ENCODE data around the gene CCDC137. TPM values are rescaled to one million over a fixed set of nuclear protein-coding genes. Genes with fewer than 3 reads are reported as not detected.

Gene CCDC137
- total RNA-seq, 1 donor from 2014 or later, result 22.4 TPM

DNA sequence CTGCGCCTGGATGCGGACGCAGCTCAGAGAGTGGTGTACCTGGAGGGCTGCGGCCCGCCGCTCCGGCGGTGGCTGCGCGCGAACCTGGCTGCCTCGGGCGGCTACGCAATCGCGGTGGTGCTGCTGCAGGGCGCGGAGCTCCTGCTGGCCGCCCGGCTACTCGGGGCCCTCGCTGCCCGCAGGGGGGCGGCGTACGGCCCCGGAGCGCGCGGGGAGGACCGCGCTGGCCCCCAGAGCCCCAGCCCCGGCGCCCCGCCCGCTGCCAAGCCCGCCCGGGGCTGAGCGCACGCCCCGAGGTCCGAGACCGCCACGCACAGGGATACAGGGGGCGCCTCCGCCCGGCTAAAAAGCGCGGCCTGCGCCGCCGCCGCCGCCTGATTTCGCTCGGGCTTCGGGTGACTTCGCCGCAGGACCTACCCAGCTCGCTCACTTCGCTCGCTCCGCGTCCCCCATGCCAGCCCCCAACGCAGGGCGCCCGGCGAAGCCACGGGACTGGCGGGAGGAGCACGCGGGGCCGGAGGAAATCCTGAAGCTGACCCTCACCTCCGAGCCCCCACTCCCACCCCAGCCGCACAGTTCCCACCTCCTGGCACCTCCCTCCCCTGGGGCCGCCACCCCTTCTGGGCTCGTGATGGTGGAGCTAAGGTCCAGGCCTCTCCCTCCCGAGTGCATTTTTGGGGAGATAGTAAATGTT lies 18.4 kb upstream of the CCDC137 start:
- Mint-ChIP-seq H3K9me3 (peaks cover 3% of the 10 kb centered on the region), H3K4me1 (peaks cover 5% of the 10 kb centered on the region), H3K4me3 (peak overlapping the region; percentile 35), H3K27ac (no peak overlapping the region), H3K36me3 (no peaks in the 10 kb centered on the region), H3K27me3 (ENCODE audit: insufficient read depth, low read depth) (peaks cover 24% of the 10 kb centered on the region)
- TF ChIP-seq EZH2 (IDR thresholded peaks at IDR 0.05) (no peak), EZH2phosphoT487 (IDR thresholded peaks at IDR 0.05) (no peak)
- TF ChIP-seq, protein P1, sequence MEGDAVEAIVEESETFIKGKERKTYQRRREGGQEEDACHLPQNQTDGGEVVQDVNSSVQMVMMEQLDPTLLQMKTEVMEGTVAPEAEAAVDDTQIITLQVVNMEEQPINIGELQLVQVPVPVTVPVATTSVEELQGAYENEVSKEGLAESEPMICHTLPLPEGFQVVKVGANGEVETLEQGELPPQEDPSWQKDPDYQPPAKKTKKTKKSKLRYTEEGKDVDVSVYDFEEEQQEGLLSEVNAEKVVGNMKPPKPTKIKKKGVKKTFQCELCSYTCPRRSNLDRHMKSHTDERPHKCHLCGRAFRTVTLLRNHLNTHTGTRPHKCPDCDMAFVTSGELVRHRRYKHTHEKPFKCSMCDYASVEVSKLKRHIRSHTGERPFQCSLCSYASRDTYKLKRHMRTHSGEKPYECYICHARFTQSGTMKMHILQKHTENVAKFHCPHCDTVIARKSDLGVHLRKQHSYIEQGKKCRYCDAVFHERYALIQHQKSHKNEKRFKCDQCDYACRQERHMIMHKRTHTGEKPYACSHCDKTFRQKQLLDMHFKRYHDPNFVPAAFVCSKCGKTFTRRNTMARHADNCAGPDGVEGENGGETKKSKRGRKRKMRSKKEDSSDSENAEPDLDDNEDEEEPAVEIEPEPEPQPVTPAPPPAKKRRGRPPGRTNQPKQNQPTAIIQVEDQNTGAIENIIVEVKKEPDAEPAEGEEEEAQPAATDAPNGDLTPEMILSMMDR (IDR thresholded peaks at IDR 0.05), result no peak
- no peaks in the 10 kb centered on the region for H4K20me1 ChIP-seq (ENCODE audit: low read depth)
- H2AFZ ChIP-seq (replicated peaks), result no peak overlapping the region
- H3K27ac ChIP-seq, result no peak overlapping the region
- no peak overlapping the region for H3K4me3 ChIP-seq
- no peak for DNase-seq (ENCODE audit: low spot score)
- no peak overlapping the region for H3K9ac ChIP-seq
- no peaks in the 10 kb centered on the region for H3F3A ChIP-seq (ENCODE audit: low read depth)
- no peaks in the 10 kb centered on the region for H3K79me2 ChIP-seq (ENCODE audit: low read depth)
- H3K4me2 ChIP-seq, result no peak overlapping the region
- H3K9me3 ChIP-seq (ENCODE audit: low read depth), result no peaks in the 10 kb centered on the region
- no peaks in the 10 kb centered on the region for H3K36me3 ChIP-seq
- peaks cover 19% of the 10 kb centered on the region for H3K27me3 ChIP-seq
- no peaks in the 10 kb centered on the region for H3K4me1 ChIP-seq

DNA sequence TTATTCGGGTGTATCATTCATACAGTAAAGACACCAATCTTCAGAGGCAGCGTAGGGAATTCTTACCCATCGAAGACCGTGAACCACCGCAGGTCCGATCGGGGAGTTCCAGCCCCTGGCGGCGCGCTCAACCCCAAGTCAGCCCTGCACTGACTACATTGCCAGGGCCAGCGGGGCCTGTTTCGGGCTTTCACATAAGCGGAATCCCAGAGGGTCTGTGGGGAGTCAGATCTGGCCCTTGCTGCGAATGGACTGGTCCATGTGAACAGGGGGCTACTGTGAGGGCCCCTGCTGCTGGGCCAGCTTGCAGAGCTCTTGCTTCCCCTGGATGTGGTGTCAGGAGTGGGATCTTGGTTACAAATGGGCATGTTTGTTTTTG lies 17.8 kb upstream of the CCDC137 start:
- no peaks in the 10 kb centered on the region for H3K36me3 Mint-ChIP-seq
- H3K27ac Mint-ChIP-seq, result no peak overlapping the region
- peaks cover 3% of the 10 kb centered on the region for H3K9me3 Mint-ChIP-seq
- Histone ChIP-seq H3K4me2 (no peak overlapping the region), H3K4me3 (no peak overlapping the region), H3K79me2 (ENCODE audit: low read depth) (no peaks in the 10 kb centered on the region), H3F3A (ENCODE audit: low read depth) (no peaks in the 10 kb centered on the region), H3K4me1 (no peaks in the 10 kb centered on the region), H2AFZ (replicated peaks) (no peak overlapping the region), H3K27ac (no peak overlapping the region), H3K36me3 (no peaks in the 10 kb centered on the region), H3K9ac (no peak overlapping the region), H4K20me1 (ENCODE audit: low read depth) (no peaks in the 10 kb centered on the region), H3K9me3 (ENCODE audit: low read depth) (no peaks in the 10 kb centered on the region), H3K27me3 (peaks cover 19% of the 10 kb centered on the region)
- TF ChIP-seq EZH2phosphoT487 (IDR thresholded peaks at IDR 0.05), result no peak
- TF ChIP-seq EZH2 (IDR thresholded peaks at IDR 0.05), result no peak
- TF ChIP-seq, protein P1 (IDR thresholded peaks at IDR 0.05), result no peak
- H3K27me3 Mint-ChIP-seq (ENCODE audit: insufficient read depth, low read depth), result peaks cover 24% of the 10 kb centered on the region
- H3K4me1 Mint-ChIP-seq, result peaks cover 9% of the 10 kb centered on the region
- peak overlapping the region; percentile 35 for H3K4me3 Mint-ChIP-seq
- no peak for DNase-seq (ENCODE audit: low spot score)

DNA sequence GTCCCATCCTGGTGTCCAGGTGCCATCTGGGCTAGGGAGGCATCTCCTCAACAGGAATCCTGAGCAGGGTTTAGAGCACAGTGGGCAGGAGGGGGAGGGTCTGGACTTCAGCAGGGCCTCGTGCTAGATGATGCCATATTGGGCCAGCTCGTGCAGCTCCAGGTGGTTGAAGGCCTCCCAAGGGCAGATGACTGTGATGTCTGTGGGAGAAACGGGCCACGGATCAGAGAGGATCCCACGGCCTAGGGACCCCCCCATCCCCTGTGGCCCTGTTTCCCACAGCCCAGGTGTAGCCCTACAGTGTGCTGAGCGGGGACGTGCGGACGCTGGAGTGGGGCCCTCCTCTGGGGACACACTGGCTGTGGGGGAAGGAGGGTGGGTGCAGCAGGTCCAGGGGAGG lies 15.6 kb upstream of the CCDC137 start:
- Histone ChIP-seq H3K79me2 (ENCODE audit: low read depth) (no peaks in the 10 kb centered on the region), H3K9ac (no peak overlapping the region), H3K27ac (no peak overlapping the region), H3K9me3 (ENCODE audit: low read depth) (no peaks in the 10 kb centered on the region), H3K36me3 (no peaks in the 10 kb centered on the region), H3K4me3 (no peak overlapping the region), H3K27me3 (peaks cover 19% of the 10 kb centered on the region), H2AFZ (replicated peaks) (no peak overlapping the region), H3K4me2 (no peak overlapping the region), H3F3A (ENCODE audit: low read depth) (no peaks in the 10 kb centered on the region), H3K4me1 (no peaks in the 10 kb centered on the region), H4K20me1 (ENCODE audit: low read depth) (no peaks in the 10 kb centered on the region)
- H3K4me1 Mint-ChIP-seq, result peaks cover 15% of the 10 kb centered on the region
- no peaks in the 10 kb centered on the region for H3K36me3 Mint-ChIP-seq
- no peak overlapping the region for H3K4me3 Mint-ChIP-seq
- H3K27ac Mint-ChIP-seq, result no peak overlapping the region
- DNase-seq (ENCODE audit: low spot score), result no peak
- TF ChIP-seq, protein P1 (IDR thresholded peaks at IDR 0.05), result no peak
- TF ChIP-seq EZH2 (IDR thresholded peaks at IDR 0.05), result no peak
- H3K27me3 Mint-ChIP-seq (ENCODE audit: insufficient read depth, low read depth), result peaks cover 24% of the 10 kb centered on the region
- H3K9me3 Mint-ChIP-seq, result peaks cover 3% of the 10 kb centered on the region

Measured in neural progenitor cell (in vitro differentiated cells).